Activated CD8-positive, alpha-beta T cell treated with anti-CD3 and anti-CD28 coated beads, Interleukin-2, amount 10 ng/mL, durations not matched to agents 7 days and 5 days (primary cell): ENCODE results near the gene CPEB4. TPM values are rescaled to one million over a fixed set of nuclear protein-coding genes. Genes with fewer than 3 reads are reported as not detected.

Experiments
- ATAC-seq: fragments of 150-1000 bp; cut with Tn5 transposase; one replicate; pipeline ENCODE4 v1.10.0; 2021; ENCODE audit warnings: moderate library complexity
- CTCF ChIA-PET: fragments of 350-600 bp; sonication (Branson Sonifier 250); formaldehyde crosslinking; loops from one replicate; lab custom pipeline; 2021; ENCODE audit warnings: antibody characterized with exemption; lab: Charles Lee
- POLR2A ChIA-PET: fragments of 350-600 bp; sonication (Branson Sonifier 250); formaldehyde crosslinking; loops from one replicate; lab custom pipeline; 2021; ENCODE audit warnings: antibody characterized with exemption; lab: Charles Lee
- DNase-seq: peaks from one replicate; pipeline ENCODE4 v3.0.0-alpha.2; 2020
- H3K27ac Mint-ChIP-seq: one replicate; pipeline ENCODE4 v1.8.0; 2021; ENCODE audit warnings: mild to moderate bottlenecking, mixed read lengths
- H3K27me3 Mint-ChIP-seq: one replicate; pipeline ENCODE4 v1.8.0; 2021; ENCODE audit warnings: low read depth, mixed read lengths
- H3K36me3 Mint-ChIP-seq: one replicate; pipeline ENCODE4 v1.8.0; 2021; ENCODE audit warnings: low read depth, mixed read lengths
- H3K4me1 Mint-ChIP-seq: one replicate; pipeline ENCODE4 v1.8.0; 2021; ENCODE audit warnings: low read depth, mixed read lengths
- H3K4me3 Mint-ChIP-seq: one replicate; pipeline ENCODE4 v1.8.0; 2021; ENCODE audit warnings: mild to moderate bottlenecking, mixed read lengths
- H3K9me3 Mint-ChIP-seq: one replicate; pipeline ENCODE4 v1.8.0; 2022; ENCODE audit warnings: mixed read lengths; ENCODE audit not compliant: insufficient read depth
- total RNA-seq, 2 experiments: library from RNA; stranded (reverse); gene quantifications; one replicate each; pipeline ENCODE4 v1.2.3, GENCODE V29; 2021

The CPEB4 gene
- total RNA-seq, 2 experiments from 2014 or later = 10.5 to 12.3 TPM

DNA sequence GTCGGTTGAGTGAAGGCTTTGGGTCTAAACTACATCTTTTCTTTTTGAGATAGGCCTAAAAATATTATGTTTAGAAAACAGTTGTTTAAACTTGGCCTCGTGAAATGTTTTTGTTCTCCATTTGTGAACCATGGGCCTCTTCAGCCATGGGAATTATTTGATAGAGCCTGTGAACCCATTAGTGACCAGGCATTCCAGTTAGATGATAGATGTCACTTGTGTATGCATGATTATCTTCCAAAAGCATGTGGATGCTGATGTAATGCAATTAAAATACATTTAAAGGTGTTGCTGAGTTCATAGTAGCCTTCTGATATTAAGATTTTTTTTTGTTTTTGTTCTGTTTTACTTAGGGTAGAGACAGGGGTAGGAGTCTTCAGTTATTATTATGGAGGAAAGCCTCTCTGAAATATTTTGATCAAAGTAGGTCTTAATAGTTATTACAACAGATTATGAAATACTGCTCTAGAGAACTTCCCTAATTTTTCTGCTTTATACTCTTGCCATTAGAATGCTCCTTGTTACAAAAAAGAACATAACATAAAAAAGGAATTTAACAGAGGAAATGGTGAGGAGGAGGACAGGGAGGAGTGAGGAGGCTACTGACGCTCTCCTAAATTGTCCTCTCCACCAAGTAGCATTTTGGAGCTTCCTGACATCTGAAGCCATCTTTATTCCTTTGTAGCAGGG lies 32.9 kb downstream of the CPEB4 start:
- no peak overlapping the region for H3K27ac Mint-ChIP-seq
- H3K27me3 Mint-ChIP-seq = no peaks in the 10 kb centered on the region
- DNase-seq (no peak), ATAC-seq (no peak)
- ChIA-PET POLR2A (no interaction called here), CTCF (interaction anchor here (0.9 to 1.5 kb wide), 3 partner anchors 33 to 303 kb away, joined by 3 to 4 read pairs (median 3); partner anchors contain the start of gene CPEB4)
- no peak overlapping the region for H3K4me3 Mint-ChIP-seq
- H3K36me3 Mint-ChIP-seq = peaks cover 3% of the 10 kb centered on the region
- H3K4me1 Mint-ChIP-seq = peaks cover 6% of the 10 kb centered on the region
- no peaks in the 10 kb centered on the region for H3K9me3 Mint-ChIP-seq

- no peak for DNase-seq
- Mint-ChIP-seq H3K9me3 (no peaks in the 10 kb centered on the region), H3K27me3 (no peaks in the 10 kb centered on the region), H3K4me1 (peaks cover 6% of the 10 kb centered on the region), H3K4me3 (no peak overlapping the region), H3K36me3 (peaks cover 3% of the 10 kb centered on the region), H3K27ac (no peak overlapping the region)
- ATAC-seq = no peak
- ChIA-PET POLR2A (no interaction called here), CTCF (interaction anchor here (1.5 kb wide), 1 partner anchor 304 kb away, joined by 4 read pairs; no protein-coding TSS in a partner anchor)
Observed at GRCh38 chr5:173922527-173922926, 34.4 kb downstream of the CPEB4 start.

DNA sequence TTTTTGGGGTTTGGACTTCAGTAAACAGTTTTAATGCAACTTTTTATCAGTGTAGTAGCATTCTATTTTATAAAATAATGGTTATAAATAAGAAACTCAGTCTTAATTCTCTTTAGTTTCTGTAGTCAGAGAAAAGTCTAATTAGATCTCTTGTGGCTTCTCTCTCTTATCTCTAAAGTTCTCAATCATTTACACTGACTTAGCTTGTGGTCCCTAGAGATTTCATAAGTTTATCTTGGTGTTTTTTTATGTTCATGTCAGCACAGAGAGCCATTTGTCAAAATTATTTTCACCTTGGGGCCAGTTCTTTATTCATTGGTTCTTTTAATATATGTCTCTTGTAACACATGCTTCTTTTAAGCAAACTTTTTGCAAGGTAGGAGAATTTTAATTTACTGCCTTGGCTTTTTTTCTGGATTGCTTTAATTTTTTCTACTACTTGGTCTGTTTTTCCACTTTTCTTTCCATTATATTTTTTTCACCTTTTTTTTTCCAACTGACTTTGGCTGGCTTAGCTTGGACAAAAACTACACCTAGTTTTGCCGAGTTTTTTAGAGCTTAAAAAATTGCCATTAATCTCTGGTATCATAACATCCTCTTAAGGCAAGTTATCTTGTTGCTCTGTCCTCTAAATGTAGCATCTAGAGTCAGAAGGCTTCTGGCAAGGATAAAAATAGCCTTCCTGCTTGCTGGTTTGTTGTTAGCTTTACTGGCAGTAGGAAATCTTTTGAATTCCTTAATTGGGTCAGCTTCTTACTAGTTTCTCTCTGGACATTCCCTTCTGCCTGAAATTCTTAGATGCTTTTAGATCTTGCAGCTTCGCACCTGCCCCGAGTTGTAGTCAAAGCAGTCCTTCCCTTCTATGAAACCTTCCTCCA lies 35.3 kb downstream of the CPEB4 start:
- ATAC-seq = no peak
- no peaks in the 10 kb centered on the region for H3K9me3 Mint-ChIP-seq
- H3K36me3 Mint-ChIP-seq = peaks cover 3% of the 10 kb centered on the region
- CTCF ChIA-PET = interaction anchor here (0.9 to 3.2 kb wide), 4 partner anchors 10 to 307 kb away, joined by 3 to 29 read pairs (median 4); partner anchors contain the start of genes BOD1 and CPEB4
- H3K4me3 Mint-ChIP-seq = no peak overlapping the region
- no peaks in the 10 kb centered on the region for H3K27me3 Mint-ChIP-seq
- H3K27ac Mint-ChIP-seq = no peak overlapping the region
- POLR2A ChIA-PET = no interaction called here
- peaks cover 6% of the 10 kb centered on the region for H3K4me1 Mint-ChIP-seq
- no peak for DNase-seq

GRCh38 chr5:173924899-173925298 lies 36.8 kb downstream of the CPEB4 start:
- no peaks in the 10 kb centered on the region for H3K27me3 Mint-ChIP-seq
- H3K9me3 Mint-ChIP-seq = no peaks in the 10 kb centered on the region
- peaks cover 3% of the 10 kb centered on the region for H3K36me3 Mint-ChIP-seq
- no peak overlapping the region for H3K27ac Mint-ChIP-seq
- DNase-seq (no peak), ATAC-seq (no peak)
- H3K4me3 Mint-ChIP-seq = no peak overlapping the region
- peaks cover 6% of the 10 kb centered on the region for H3K4me1 Mint-ChIP-seq
- ChIA-PET POLR2A (no interaction called here), CTCF (interaction anchor here (0.6 to 3.2 kb wide), 29 partner anchors 10 to 312 kb away, joined by 3 to 29 read pairs (median 5); partner anchors contain the start of genes BOD1 and CPEB4)

- peaks cover 6% of the 10 kb centered on the region for H3K4me1 Mint-ChIP-seq
- ATAC-seq (no peak), DNase-seq (peak; percentile 58)
- H3K27me3 Mint-ChIP-seq = no peaks in the 10 kb centered on the region
- no peak overlapping the region for H3K27ac Mint-ChIP-seq
- POLR2A ChIA-PET = no interaction called here
- CTCF ChIA-PET = interaction anchor here (0.6 to 3.2 kb wide), 30 partner anchors 9 to 313 kb away, joined by 3 to 29 read pairs (median 5); partner anchors contain the start of genes BOD1 and CPEB4
- peaks cover 3% of the 10 kb centered on the region for H3K36me3 Mint-ChIP-seq
- no peaks in the 10 kb centered on the region for H3K9me3 Mint-ChIP-seq
- no peak overlapping the region for H3K4me3 Mint-ChIP-seq
Observed at GRCh38 chr5:173925449-173926071, 37.4 kb downstream of the CPEB4 start.

GRCh38 chr5:173926359-173926758 lies 38.2 kb downstream of the CPEB4 start:
- ATAC-seq (no peak), DNase-seq (no peak)
- H3K36me3 Mint-ChIP-seq = peaks cover 3% of the 10 kb centered on the region
- no peaks in the 10 kb centered on the region for H3K27me3 Mint-ChIP-seq
- POLR2A ChIA-PET = no interaction called here
- no peak overlapping the region for H3K4me3 Mint-ChIP-seq
- H3K27ac Mint-ChIP-seq = no peak overlapping the region
- peaks cover 6% of the 10 kb centered on the region for H3K4me1 Mint-ChIP-seq
- CTCF ChIA-PET = interaction anchor here (1.0 to 3.2 kb wide), 15 partner anchors 9 to 310 kb away, joined by 3 to 29 read pairs (median 7); partner anchors contain the start of genes BOD1 and CPEB4
- no peaks in the 10 kb centered on the region for H3K9me3 Mint-ChIP-seq

DNA sequence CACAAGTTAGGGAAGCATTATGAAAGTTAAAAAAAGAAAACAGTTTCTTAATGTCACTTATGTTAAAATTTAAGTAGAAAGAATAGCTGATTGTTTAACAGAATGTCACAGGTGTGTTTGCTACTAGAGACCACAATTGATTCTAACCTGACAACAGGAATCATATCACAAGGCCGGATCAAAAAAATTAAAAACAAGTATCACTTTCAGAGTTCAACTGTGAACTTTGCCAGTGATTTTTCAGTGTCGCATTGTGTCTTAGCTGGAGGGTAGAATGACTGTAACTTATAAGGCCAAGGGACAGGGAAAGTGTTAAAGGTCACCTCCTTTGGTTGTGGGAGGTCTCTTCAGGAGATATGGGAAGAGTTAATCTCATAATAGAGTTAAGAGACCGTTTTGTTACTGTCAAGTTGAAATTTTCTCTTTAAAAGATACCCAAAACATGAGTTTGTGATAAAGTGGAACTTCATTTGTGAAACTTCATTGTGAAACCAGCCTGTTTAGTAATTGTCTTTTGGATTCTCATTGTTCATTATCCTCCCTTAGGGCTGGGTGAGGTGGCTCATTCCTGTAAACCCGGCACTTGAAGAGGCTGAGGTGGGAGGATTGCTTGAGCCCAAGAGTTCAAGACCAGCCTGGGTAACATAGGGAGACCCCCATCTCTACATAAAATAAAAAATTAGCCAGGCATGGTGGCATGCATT lies 40.9 kb downstream of the CPEB4 start:
- ChIA-PET CTCF (interaction anchor here (0.9 kb wide), 1 partner anchor 11 kb away, joined by 3 read pairs; no protein-coding TSS in a partner anchor), POLR2A (interaction anchor here (1.0 kb wide), 1 partner anchor 41 kb away, joined by 3 read pairs; the partner anchor contains the start of gene CPEB4)
- Mint-ChIP-seq H3K36me3 (no peaks in the 10 kb centered on the region), H3K27ac (no peak overlapping the region), H3K4me1 (no peaks in the 10 kb centered on the region), H3K27me3 (no peaks in the 10 kb centered on the region), H3K9me3 (no peaks in the 10 kb centered on the region), H3K4me3 (no peak overlapping the region)
- ATAC-seq (no peak), DNase-seq (no peak)

GRCh38 chr5:173932695-173933139 lies 44.6 kb downstream of the CPEB4 start:
- no peak overlapping the region for H3K27ac Mint-ChIP-seq
- no peaks in the 10 kb centered on the region for H3K9me3 Mint-ChIP-seq
- H3K4me3 Mint-ChIP-seq = no peak overlapping the region
- H3K4me1 Mint-ChIP-seq = no peaks in the 10 kb centered on the region
- ATAC-seq (no peak), DNase-seq (no peak)
- H3K27me3 Mint-ChIP-seq = no peaks in the 10 kb centered on the region
- ChIA-PET CTCF (interaction anchor here (0.6 to 1.6 kb wide), 5 partner anchors 14 to 341 kb away, joined by 3 to 4 read pairs (median 3); no protein-coding TSS in a partner anchor), POLR2A (no interaction called here)
- peaks cover 4% of the 10 kb centered on the region for H3K36me3 Mint-ChIP-seq

DNA sequence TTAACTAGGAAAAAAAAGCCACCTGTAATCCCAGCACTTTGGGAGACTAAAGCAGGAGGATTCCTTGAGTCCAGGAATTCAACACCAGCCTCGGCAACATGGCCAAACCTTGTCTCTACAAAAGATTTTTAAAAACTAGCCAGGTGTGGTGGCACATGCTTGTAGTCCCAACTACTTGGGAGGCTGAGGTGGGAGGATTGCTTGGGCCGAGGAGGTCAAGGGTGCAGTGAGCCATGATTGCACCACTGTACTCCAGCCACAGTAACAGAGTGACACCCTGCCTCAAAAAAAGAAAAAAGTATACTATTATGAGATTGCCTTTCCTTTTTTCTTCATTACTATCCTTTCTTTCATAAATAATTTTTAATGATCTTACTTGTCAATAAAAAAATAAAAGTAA lies 45.8 kb downstream of the CPEB4 start:
- ChIA-PET CTCF (no interaction called here), POLR2A (no interaction called here)
- no peak for ATAC-seq
- H3K4me3 Mint-ChIP-seq = no peak overlapping the region
- peaks cover 4% of the 10 kb centered on the region for H3K36me3 Mint-ChIP-seq
- no peak for DNase-seq
- no peaks in the 10 kb centered on the region for H3K4me1 Mint-ChIP-seq
- no peaks in the 10 kb centered on the region for H3K27me3 Mint-ChIP-seq
- H3K9me3 Mint-ChIP-seq = no peaks in the 10 kb centered on the region
- no peak overlapping the region for H3K27ac Mint-ChIP-seq

DNA sequence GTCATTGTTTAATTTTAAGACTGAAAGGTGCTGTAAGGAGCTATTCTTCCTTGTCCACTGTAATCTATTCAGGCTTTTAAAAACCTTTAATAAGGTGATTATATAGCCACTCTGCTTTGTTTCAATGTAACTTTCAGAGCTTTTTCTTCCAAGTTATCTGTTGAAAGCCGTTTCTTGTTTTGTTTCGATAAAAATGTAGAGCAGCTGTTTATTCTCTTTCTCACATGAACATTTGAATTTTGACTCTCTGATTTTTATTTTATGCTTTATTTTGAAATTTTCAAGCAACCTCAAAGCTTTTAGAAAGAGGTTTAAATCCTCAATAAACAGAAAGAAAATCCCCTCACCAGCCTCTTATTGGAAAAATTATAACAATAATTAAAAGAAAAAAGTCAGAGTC lies 47.2 kb downstream of the CPEB4 start:
- no peak for DNase-seq
- H3K4me3 Mint-ChIP-seq = no peak overlapping the region
- peaks cover 4% of the 10 kb centered on the region for H3K36me3 Mint-ChIP-seq
- CTCF ChIA-PET = interaction anchor here (1.1 to 1.7 kb wide), 2 partner anchors 10 to 11 kb away, joined by 3 to 6 read pairs; no protein-coding TSS in a partner anchor
- no peak overlapping the region for H3K27ac Mint-ChIP-seq
- H3K27me3 Mint-ChIP-seq = no peaks in the 10 kb centered on the region
- H3K4me1 Mint-ChIP-seq = no peaks in the 10 kb centered on the region
- POLR2A ChIA-PET = no interaction called here
- no peak for ATAC-seq
- no peaks in the 10 kb centered on the region for H3K9me3 Mint-ChIP-seq

DNA sequence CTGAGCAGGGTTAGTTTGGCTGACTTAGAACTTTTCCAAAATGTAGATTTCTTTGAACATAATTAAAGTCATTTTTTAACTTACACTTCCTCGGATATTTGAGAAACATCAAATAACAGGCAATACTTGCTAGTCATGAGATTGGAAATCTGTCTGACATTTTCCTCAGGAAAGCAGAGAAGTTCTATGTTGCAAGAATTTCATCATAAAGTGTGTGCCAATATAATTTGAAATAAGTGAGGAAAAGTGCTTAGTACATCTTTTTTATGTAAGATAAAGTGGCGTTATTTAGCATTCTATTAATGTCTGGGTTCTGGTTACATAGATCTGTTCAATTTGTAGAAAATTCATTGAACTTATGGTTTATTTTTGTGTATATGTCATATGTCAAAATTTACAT lies 52.1 kb downstream of the CPEB4 start:
- H3K9me3 Mint-ChIP-seq = no peaks in the 10 kb centered on the region
- H3K27me3 Mint-ChIP-seq = no peaks in the 10 kb centered on the region
- DNase-seq (no peak), ATAC-seq (no peak)
- ChIA-PET POLR2A (no interaction called here), CTCF (interaction anchor here (1.3 kb wide), 1 partner anchor 15 kb away, joined by 5 read pairs; no protein-coding TSS in a partner anchor)
- no peaks in the 10 kb centered on the region for H3K4me1 Mint-ChIP-seq
- H3K36me3 Mint-ChIP-seq = no peaks in the 10 kb centered on the region
- no peak overlapping the region for H3K27ac Mint-ChIP-seq
- H3K4me3 Mint-ChIP-seq = no peak overlapping the region
